GDM1 (cell line): Measurements from ENCODE around the gene KIF3A.

Experiments
- DNase-seq: peaks from one replicate; lab custom pipeline; 2025; lab: John Stamatoyannopoulos, UW

Gene KIF3A

DNA sequence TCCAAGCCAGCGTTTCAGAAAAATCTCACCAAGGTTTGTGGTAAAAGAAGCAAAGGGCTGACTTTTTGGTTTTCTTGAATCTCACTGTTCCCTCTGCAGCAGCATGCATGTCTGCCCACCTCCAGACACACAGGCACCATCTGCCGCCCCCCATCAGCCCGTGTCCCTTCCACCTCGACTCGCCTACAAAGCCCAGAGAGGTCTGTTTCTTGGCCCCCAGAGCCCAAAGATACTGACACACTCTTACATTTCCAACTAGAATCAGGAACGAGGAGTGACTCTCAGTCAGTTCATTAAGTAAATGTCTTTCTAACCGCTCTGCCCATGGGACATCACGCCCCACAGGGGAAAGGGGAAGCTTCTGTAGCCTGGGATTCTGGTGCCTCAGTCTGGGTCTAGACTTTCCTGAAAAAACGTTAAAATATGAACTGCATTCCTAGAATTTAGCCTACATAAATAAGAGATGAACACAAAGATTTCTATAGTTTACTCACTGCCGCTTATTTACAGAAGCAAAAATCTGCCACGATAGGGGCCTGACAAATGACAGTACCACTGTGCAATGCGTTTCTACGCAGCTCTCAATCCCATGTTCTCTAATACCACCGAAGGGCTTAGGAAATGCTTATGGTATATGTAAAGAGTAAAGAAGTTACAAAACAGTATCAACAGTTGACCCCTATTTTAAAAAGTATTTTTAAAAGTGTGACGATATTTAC, 59.5 kb downstream of the KIF3A start:
- DNase-seq, result no peak

GRCh38 chr5:132677191-132677590, 60.2 kb downstream of the KIF3A start:
- DNase-seq, result no peak

DNA sequence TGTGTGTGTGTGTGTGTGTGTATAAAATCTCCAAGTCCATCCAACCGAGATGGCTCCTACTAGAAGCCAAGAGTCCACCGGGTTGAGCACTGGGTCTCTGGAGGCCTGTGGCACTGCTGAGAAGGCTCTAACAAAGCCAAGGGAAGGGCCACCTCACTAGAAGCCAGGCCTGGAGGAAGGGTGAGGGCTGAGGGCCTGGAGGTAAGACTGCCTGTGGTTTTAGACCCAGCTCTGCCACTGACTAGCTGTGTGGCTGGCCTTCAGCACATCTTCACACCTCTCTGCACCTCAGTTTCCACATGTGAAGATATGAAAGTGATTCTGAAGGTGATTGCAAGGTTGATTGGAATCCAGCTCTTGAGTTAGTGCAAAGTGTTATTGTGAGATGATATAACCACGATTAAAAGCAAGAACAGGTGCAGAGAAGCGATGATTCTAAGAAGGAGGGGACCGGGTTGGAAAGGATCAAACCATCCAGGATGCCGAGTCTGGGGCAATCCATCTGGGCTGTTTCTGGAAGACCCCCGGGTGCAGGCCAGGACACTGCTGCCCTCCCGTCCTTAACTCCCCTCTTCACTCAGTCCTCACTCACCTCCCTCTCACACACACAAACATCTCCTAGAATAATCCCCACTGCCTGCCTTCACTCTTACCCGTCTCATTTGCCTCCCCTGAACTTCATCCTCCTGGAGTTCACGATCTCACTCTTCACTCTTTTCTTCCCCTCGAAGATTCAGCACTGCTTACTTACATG, 61.2 kb downstream of the KIF3A start:
- DNase-seq, result no peak

- no peak for DNase-seq
Measured at GRCh38 chr5:132674671-132675506, 62.5 kb downstream of the KIF3A start.

DNA sequence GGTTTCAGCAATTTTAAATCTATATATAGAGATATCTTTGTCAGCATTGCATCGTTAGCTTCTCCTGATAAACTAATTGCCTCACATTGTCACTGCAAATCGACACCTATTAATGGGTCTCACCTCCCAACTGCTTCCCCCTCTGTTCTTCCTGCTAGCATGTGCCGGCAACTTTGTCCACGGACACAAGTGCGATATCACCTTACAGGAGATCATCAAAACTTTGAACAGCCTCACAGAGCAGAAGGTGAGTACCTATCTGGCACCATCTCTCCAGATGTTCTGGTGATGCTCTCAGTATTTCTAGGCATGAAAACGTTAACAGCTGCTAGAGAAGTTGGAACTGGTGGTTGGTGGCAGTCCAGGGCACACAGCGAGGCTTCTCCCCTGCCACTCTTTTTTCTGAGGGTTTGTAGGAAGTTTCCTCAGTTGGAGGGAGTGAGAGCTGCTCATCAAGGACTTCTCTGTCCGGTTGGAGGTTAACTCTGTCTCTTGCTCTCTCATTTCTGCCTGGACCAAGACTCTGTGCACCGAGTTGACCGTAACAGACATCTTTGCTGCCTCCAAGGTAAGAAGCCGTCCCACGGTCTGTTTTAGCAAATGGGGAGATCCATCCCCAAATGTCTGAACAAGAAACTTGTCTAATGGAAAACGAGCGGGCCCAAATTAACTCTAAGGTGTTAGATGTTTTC, 63.3 kb downstream of the KIF3A start, which contains the start of gene IL4:
IL4 (plus strand) TSS at position 51 of the 692 bp plus-strand sequence; CDS start at position 113, 62 bp downstream.
- no peak for DNase-seq

DNA sequence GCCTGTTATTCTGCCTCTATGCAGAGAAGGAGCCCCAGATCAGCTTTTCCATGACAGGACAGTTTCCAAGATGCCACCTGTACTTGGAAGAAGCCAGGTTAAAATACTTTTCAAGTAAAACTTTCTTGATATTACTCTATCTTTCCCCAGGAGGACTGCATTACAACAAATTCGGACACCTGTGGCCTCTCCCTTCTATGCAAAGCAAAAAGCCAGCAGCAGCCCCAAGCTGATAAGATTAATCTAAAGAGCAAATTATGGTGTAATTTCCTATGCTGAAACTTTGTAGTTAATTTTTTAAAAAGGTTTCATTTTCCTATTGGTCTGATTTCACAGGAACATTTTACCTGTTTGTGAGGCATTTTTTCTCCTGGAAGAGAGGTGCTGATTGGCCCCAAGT, 63.9 kb downstream of the KIF3A start:
- no peak for DNase-seq

DNA sequence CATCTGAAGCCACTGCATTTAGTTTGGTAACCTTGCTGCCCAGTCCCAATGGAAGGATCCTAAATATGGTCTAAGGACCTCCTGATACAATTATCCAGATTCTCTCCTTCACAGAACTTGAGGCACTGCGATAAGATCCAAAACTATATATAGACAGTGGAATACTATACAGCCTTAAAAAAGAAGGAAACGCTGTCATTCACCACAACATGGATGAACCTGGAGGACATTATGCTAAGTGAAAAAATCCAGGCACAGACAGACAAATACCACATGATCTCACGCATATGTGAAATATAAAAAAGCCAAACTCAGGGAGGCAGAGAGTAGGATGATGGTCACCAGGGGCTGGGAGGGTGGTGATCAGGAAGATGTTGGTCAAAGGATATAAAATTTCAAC, 66.3 kb downstream of the KIF3A start:
- no peak for DNase-seq

- DNase-seq, result no peak
Measured at GRCh38 chr5:132669966-132670882, 67.1 kb downstream of the KIF3A start.

- DNase-seq, result no peak
Measured at GRCh38 chr5:132669455-132669820, 67.9 kb downstream of the KIF3A start.

- DNase-seq, result no peak
Measured at GRCh38 chr5:132668706-132669454, 68.5 kb downstream of the KIF3A start.

DNA sequence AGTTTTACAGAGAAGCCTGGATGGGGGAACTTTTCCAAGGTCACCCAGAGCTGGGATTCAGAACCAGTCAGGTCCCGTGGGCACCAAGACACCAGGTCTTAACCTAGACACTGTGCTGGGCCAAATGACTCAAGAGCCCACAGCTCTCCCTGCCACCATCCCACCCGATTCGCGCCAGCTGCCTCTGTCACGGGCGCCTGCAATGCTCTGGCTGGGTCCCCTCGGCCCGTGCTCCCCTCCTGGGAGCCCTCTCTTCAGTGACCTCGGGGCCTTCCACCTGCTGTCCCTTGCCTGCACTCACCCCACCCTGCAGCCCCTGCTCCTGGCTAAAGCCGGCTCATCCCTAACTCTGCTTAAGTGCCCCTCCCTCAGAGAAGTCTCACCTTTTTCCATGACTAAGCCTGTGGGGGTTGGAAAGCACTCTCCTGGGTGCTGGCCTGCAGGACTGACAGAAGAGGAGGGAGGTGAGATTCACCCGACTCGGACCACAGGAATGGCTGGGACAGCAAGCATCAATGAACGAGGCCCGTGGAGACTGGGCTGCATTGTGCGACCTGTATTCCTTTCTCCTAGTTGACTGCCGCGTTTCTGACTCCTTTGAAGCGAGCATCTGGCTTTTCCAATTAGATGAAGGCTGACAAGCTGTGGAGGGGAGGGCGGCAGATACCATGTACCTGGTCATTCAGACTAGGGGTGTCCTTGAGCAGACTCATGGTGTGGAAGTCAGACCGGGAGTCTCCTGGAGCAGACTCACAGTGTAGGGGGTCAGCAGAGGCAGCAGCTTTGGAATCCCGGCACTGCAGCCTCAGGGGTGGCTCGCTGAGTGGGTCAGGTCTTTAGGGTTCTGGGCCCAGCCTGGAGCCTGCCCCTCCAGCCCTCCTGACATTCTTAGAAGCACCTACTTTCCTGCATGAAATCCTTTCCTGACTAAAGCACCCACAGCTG, 69.3 kb downstream of the KIF3A start:
- no peak for DNase-seq

DNA sequence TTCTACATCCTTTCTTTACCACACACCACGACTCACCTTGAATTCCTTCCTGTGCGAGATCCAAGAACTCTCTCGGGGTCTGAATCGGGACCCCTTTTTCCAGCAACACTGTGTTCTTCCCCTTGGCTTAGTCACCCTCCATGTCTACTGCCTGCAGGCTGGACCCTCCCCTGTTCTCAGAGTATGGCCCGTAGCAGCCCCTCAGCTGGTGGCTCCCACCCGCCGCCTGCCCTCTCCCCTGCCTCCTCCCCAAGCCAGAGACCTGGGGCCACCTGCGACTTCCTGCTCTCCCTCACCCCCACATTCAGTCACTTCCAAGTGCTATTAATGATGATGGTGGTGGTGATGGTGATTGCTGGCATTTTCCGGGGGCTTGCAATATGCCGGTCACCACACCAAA, 70.0 kb downstream of the KIF3A start:
- no peak for DNase-seq

- no peak for DNase-seq
Measured at GRCh38 chr5:132666310-132667123, 70.8 kb downstream of the KIF3A start.

DNA sequence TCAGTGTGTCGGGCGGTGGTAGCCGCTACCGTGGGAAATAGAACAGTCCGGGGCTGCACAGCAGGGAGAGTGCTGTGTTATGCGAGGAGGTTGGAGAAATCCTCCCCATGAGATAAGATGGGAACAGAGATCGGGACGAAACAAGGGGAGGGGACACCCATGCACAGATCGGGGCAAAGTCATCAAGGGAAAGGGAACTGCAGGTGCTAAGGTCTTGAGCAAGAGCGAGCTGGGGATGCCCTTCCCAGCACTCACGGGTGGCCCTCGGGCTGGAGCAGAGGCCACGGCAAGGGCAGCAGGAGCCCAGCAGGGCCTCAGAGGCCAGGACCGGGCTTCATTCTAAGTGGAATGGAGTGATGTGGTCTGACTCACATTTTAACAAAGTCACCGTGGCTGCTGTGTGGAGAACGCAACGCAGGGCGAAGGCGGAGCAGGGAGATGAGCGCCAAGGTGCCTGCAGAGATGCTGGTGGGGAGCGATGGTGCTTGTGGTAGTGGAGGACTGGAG, 71.7 kb downstream of the KIF3A start:
- no peak for DNase-seq

DNA sequence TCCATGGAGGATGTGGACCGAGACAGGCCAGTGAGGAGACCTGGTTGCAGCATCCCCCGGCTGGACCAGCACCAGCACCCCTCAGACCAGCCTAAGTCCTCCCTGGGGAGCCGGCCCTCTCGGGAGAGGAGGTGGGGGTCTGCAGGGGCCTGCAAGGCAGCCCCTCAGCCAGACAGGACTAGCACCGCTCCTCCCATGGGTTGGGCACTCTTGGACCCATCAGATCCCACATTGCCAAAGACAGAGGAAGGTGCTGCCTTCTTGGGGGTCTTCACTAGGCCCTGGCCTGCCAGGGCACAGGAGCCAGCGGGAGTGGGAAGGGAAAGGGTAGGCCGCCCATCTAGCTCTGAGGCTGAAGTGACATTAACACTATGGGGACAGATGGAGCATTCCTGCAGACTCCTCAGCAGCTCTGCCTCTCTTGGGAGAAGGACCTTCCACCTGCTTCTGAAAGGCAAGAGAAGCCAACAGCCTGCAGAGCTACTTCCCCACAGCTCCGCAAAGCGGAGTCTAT, 72.6 kb downstream of the KIF3A start:
- no peak for DNase-seq

DNA sequence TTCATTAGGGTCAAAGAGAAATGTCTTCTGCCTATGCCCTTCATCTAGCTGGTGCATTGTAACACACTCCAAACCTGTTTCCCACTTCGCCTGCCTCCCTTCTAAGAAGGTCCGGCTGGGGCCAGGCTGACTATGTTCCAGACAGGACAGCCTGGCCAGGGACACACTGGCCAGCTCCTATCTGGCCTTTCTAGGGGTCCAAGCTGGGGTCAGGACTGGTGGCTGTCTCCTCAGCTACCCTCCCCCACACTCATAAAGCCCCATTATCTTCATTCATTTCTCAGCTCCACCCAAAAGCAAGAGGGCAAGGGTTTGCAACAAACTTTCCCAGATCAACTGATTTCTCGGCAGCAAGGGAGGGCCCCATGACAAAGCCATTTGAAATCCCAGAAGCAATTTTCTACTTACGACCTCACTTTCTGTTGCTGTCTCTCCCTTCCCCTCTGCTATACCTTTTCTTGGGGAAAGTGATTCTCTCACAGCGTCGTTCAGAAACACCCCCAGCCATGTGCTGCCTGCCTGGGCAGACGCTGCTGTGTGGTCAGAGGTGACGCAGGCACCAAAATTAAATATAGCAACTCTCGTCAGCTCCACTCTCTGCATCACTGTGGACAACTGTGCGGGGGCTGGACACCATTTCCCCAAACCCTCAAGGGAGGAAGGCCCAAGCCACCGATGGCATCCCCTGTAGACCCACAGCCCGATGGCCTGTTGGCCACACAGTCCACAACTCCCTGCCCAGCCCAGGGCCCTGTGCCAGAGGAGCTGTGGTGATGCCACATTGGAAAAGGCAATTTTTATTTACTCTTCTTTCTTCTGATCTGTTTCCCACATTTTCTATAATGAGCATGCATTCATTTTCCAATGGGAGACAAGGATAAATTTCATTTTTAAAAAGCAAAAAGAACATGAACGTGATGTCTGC, 73.3 kb downstream of the KIF3A start:
- DNase-seq, result no peak
